CD1c-positive myeloid dendritic cell (primary cell): Measurements from ENCODE around the gene MRPL28.
"Not testable (repeated sequence)": the region's sequence is repeated elsewhere in the genome, so short reads cannot be mapped to it uniquely, and the experiment has no call there.

ENCODE experiments used
- DNase-seq: peaks from one replicate; pipeline ENCODE4 v3.0.0-alpha.2; 2016; ENCODE audit errors: extremely low spot score

MRPL28 gene

DNA sequence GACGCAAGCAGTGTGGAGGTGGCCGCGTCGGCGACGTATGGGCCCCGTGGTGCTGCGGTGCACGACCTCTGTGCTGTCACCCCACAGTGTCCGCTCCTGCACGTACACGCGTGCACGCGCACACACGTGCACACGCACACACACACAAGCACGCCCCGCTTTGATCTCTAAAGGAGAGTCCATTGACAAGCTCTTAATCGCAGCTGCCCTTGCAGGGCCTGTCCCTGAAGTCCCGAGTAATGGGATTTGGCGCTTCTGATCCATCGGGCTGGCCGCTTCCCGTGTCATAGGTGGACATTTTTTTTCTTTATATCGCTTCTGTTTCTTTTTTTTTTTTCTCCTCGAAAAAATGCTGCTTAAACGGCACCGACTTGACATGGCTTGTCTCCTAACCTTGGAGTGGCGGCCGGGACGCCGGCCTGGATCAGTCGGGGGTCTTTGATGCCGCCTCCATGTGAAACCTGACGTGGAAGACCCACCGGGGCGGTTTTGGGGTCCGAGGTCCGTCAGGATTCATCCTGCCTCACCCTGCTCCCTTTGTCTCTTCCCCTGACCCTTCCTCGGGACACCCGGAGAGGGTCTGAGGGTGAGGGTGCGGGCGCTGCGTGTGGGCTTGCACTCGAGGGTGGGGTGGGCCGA is 9.5 kb downstream of the MRPL28 start:
- DNase-seq, result no peak

DNA sequence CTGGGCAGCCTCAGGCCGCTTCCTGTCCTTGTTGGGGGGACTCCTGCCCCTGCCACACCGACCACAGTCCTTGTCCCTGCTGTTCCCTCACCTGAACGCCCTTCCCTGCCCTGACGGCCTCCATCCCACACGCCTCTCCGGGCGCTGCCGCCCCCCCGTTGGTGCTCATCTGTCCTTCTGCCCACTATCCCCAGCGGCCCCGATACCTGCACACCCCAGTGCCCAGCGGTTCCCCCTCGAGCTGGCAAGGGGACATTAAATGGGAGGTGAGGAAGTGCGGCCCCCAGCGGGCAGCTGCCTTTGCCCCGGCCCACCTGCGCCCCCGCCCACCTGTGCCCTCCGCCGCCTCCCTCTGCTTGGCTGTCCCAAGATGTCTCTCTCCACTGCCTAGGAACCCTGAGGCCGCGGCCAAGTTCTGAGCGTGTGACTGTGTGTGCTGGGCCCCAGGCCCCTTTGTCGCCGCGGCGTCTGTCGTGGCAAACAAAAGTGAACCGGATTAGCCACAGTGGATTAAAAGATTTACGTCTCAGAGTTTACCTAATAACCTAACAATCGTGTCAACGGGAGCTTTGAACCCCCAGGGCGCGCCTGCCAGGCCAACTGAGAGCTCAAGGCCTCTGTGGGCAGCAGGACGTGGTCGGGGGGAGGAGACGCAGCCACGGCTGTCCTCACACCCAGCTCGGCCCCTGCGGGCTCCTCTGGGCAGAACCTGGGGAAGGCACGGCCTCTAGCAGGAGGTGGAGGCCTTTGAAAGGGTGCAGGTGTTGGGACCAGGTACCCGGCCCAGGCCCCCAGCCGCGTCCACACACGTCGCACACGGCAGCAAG is 10.3 kb downstream of the MRPL28 start:
- no peak for DNase-seq

DNA sequence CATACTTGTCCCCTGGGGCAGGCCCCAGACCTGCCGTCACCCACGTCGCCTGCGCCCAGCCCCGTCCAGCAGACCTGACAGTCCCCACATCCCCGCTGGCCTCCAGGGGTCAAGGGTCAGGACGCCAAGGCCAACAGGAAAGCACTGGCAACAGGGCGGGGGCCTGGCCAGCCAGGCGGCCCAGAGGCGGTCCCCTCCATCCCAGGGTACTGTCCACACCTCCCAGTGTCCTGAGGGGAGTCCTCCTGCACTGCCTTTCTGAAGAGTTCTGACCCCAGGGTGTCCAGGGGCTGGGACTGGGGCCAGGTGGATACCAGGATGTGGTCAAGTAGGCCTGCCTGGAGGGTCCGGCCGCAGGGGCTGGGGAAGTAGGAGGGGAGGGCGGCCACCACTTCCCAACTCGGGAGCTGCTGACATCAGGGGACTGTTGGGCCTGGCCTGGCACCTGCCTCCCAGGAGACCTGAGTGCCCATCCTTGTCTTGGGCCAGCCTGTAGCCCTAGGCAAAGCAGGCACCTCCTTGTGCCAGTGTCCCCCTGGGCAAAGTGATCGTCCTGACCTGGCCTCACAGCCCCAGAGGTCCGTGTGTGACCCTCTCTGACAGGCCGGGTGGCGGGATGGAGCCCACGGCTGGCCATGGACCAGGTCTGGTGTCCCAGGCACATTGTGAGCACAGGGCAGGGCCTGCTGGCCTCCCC is 11.1 kb downstream of the MRPL28 start:
- no peak for DNase-seq

DNA sequence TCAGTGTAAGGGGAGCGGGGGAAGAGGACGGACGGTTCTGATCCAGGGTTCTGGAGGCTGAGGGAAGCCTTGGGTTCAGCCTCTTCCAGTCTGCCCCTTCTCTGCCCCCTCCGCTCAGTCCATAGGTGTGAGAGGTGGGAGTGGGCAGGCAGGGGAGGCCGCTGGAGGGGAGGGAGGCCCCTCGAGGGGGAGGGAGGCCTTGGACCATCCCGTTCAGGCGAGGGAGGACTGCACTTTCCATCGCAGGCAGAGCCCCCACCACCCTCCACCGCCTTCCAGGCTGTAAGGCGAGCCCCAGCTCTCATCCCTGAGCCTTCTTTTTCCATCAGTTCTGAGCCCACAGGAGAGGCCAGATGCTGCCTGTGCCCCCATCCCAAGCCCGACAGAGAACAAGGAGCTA is 13.6 kb downstream of the MRPL28 start:
- no peak for DNase-seq

DNA sequence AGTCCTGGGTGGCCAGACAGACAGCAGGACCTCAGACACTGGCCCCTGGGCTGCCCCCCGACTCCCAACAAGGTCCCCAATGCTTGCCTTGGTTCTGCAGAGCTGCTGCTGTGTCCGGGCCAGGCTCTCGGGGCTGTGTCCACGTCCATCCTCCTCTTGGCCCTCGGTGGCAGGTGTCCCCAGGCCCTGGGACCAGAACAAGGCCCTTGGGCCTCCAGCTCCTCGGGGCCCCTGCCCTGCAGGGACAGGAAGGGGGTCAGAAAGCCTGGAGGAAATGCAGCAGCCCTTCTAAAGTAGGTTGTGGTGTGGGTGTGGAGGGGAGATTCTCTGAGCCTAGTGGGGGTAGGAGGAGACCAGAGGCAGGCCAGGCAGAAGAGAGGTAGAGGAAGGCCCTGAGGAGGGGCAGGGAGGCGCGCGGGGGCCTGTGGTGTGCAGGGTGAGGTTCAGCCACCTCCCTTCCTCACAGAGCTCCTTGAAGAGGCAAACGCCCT is 15.3 kb downstream of the MRPL28 start:
- DNase-seq, result no peak

DNA sequence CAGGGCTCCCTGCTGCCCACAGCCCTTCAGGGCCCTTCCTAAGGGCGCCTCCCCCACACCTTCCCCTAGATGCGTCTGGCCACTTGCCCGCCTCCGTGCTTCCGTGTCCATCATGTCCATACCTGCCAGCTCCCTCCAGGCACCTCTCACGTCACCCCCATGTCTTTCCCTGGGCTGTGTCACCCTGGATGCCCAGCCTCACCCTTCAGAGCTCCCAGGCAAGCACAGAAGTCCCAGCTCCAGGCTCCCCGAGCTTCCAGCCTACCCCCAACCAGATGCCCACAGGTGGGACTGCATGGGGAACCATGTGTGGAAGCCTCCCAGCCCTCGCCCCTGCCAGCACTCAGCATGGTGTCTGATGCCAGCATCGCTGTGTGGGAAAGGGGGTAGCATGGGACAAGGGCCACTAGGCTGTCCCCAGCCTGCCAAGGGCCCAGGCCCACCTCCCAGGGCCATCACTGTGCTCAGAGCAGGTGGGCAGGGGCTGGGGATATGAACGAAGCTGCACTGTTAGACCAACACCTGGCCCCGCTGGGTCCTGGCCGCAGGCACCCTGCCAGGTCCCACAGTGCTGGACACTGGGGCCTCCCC is 16.0 kb downstream of the MRPL28 start:
- no peak for DNase-seq

DNA sequence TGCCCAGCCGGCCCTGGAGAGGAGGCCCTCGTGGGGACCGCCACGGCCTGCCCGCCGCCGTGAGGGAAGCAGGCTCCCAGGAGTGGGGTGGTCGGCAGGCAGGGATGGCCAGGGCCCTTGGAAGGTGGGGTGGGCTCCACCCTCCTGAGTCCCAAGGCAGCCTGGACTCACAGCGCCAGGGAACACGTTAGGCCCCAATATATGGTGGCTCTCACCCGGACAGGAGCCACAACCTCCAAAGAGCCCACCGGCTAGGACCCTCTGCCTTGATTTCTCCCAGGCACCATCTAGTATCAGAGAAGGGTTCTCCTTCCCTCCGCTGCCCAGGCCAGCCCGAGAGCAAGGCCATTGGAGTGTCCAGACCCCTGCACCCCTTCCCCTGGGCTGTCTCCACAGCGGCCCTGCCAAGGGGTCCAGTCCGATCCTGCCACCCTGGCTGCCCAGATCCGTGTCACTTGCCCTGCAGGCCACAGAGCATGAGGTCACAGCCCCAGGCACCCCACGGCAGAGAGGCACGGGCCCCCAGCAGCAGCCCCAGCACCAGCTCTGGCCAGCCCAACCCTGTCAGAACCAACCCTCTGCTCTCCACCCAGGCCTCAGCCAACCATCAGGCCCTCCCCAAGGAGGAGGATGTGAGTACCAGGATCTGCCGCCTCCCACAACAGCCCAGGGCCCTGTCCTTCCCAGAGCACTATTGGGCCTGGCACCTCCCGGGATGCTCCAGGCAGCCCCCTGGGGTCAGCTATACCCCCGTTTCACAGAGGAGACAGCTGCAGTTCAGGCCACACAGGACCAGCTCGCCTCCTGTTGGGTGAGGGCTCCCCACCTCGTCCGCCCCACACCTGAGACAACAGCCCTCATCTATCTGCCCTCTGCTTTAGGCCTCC is 16.7 kb downstream of the MRPL28 start:
- no peak for DNase-seq

DNA sequence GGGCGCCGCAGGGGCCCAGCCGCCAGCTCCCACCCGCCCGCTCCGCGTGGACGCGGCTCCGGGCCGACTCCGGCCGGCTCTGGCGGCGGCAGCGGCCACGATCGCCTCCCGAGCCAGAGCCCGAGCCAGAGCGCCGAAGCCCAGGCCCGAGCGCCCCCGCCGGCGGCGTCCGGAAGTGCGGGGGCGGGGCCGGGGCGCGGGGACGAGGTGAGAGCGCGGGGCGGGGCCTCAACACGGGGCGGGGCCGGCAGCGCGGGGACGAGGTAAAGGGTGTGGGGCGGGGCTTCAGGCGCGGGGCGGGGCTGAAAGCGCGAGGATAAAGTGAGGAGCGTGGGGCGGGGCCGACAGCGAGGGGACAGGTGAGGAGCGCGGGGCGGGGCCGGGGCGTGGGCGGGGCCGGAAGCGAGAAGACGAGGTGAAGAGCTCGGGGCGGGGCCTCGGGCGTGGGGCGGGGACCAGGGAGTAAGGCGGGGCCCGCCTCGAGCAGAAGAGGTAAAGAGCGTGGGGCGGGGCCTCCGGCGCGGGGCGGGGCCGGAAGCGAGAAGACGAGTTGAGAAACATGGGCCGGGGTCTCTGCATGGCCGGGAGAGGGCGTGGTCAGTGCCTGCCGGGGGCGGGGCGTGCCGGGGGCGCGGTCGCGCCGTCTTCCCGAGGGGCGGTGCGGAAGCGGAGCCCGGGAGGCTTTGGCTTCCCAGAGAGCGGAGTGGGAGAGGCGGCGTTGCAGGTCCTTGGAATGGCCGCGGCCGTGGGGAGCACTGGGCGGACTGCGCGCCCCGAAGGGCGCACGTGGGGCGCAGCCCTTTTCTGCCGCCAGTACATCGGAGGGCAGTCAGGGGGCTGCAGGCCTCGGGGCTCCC is 17.6 kb downstream of the MRPL28 start, which contains the start of gene AXIN1:
TSS of gene AXIN1 (minus strand) at position 177 of the 857 bp plus-strand sequence. CDS start 5,698 bp downstream, outside the sequence.
- DNase-seq, result peak; percentile 98

DNA sequence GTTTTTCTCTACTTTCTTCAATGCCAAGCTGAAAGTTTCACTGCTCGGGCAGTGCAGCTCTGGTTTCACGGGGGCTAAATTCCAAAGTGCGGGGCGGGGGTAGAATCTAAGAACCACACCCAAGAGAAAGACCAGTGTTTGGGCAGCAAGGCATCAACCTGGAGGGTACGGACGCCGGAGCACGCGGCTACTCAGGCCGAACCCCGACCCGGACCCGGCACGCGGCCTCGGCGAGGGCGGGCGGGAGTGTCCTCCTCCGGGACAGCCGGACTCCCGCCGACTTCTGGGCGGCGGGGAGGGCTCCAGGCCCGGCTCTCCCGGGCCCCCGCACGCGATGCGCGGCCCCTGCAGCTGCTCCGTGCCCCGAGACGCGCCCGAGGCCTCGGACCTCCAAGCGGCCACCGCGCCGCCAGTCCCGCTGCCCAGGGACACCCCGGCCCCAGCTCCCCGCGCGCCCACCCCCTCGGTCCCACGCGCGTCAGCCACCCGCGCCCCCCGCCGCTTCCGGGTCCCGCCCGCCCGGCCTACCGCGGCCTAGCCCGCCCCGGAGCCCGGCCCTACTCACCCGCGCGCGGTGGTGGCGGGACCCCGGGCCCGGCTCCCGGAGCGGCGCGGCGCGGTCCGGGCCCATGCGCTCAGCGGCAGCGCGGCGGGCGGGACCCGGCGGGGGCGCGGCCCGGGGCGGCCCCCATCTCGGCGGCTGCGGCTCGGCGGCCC is 18.4 kb downstream of the MRPL28 start:
- DNase-seq, result peak; percentile 47

DNA sequence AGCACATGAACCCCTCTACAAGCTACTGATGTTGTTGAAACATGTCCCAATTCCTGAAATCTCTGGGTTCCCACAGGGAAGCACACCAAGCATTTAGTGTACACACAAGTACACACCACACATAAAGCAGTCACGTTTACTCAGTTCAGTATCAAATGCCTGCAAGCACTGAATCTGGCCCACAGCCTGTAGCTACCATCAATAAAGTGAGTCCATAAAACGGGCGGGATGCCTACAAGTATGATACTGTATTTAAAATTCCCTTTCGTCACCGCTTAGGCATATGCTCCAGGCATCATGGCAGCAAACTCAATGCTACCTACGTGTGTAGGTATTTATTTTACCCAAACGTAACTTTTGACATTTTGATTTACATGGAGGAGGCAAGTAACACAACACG is 20.1 kb downstream of the MRPL28 start:
- DNase-seq, result no peak

DNA sequence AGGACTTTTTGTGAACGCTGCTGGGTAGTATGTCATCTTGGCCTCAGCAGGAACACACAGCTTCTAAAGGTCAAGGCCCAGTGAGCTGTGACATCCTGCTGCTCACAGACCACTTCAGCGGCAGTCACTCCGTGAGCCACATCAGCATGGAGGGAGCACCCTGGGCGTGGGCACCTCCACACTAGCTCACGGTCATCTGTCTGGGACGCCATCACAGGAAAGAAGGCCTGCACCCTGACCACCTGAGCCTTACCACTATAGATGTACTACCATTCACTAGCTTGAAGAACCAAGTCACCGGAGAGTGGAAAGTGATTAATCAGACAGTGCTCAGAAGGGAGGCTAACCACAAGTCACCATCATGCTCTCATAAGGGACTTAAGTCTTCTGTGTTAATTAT is 21.1 kb downstream of the MRPL28 start:
- no peak for DNase-seq

DNA sequence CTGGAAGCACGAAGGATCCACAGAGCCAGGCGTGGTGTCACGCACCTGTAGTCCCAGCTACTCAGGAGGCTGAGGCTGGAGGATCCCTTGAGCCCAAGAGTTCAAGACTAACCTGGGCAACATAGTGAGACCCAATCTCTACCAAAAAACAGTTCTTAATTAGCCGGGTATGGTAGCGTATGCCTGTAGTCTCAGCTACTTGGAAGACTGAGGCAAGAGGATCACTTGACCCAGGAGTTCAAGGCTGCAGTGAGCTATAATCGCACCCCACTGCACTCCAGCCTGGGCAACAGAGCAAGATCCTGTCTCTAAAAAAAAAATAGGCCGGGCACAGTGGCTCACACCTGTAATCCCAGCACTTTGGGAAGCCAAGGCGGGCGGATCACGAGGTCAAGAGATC is 21.8 kb downstream of the MRPL28 start:
- DNase-seq, result not testable (repeated sequence)

DNA sequence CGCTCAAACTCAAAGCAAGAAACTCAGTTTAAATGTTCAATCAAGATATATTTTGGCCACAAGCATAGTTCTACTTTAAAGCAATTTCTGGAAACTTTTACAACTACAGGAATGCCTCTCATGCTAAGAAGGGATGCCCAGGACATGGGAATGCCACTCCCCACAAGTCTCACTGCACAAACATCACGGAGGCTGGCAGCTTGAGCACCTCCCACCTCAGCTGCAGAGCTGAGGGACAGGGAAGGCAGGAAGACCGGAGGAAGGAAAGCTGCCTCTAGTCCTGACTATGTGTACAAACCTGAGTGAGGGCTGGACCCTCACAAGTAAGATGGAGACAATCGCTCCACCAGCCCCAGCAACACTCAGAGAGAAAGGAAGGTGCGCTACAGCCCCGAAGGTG is 23.1 kb downstream of the MRPL28 start:
- DNase-seq, result no peak

DNA sequence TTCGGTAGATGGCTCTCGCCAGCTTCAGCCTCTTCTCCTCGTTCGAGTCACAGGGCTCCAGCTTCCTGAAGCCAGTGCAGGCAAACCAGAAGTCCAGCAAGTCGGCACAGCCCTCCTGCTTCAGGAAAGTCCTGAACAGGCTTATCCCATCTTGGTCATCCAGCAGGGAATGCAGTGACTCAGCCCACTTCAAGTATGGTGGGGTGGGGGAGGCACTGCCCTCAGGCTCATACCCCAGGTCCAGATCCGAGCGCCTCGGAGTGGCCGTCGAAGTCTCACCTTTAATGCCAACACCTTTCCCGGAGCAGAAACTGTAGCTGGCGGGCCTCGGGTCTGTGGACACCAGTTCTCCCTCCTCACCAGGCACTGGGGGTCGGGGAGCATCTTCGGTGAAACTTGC is 23.8 kb downstream of the MRPL28 start:
- no peak for DNase-seq

DNA sequence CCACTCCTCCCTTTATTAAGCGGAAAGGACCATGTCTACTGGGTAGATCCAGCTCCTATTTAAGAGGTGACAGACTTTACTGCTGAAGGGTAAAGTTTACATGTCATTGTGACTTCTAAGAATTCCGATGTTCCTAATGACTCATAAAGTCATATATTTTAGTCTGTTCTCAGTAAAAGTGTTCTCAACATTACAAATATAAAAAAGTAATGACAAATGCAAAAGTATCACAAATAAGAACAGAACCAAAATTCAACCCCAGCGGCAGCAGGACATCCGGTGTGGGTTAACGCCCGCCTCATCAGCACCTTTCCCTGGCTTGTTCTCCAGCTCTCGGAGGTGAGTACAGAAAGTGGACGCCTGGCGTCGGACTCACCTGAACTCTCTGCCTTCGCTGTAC is 24.6 kb downstream of the MRPL28 start:
- DNase-seq, result no peak

DNA sequence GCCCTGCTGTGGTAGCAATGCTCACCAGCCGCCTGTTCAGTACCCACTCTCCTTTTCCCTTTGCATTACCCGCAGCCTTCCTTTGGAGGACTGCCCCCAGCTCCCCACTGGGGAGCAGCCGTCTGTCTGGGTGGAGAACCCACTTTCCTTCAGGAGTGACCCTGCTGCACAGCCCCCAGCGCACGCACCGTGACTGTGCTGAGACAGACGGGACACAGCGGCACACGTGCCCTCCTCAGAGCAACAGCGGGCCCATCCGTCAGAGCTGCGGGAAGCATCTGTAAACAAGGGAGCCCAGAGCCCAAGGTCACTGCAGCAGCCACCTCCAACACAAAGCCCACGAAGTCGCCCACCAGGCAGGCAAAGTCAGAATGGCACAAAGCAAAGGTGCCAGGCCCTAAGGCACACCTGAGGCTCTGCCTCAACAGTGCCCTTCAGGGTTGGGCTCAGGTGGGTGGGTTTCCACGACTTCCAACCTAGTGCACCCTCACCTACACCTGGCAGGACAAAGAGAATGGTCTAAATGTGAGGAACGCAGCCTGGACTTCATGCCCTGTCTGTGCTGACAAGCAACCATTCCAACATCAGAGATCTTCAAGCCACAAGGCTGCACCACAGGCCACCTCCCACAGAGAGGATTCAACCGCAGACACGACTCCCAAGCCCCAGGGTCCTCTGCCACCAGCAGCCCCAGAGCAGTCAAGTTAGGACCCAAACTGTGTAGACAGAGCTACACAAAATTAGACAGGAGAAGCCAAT is 27.7 kb downstream of the MRPL28 start:
- no peak for DNase-seq

DNA sequence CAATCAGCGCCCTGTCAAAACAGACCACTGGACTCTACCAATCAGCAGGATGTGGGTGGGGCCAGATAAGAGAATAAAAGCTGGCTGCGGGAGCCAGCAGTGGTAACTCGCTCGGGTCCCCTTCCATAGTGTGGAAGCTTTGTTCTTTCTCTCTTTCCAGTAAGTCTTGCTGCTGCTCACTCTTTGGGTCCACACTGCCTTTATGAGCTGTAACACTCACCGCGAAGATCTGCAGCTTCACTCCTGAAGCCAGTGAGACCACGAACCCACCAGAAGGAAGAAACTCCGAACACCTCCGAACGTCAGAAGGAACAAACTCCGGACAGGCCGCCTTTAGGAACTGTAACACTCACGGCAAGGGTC is 28.4 kb downstream of the MRPL28 start:
- DNase-seq, result not testable (repeated sequence)

DNA sequence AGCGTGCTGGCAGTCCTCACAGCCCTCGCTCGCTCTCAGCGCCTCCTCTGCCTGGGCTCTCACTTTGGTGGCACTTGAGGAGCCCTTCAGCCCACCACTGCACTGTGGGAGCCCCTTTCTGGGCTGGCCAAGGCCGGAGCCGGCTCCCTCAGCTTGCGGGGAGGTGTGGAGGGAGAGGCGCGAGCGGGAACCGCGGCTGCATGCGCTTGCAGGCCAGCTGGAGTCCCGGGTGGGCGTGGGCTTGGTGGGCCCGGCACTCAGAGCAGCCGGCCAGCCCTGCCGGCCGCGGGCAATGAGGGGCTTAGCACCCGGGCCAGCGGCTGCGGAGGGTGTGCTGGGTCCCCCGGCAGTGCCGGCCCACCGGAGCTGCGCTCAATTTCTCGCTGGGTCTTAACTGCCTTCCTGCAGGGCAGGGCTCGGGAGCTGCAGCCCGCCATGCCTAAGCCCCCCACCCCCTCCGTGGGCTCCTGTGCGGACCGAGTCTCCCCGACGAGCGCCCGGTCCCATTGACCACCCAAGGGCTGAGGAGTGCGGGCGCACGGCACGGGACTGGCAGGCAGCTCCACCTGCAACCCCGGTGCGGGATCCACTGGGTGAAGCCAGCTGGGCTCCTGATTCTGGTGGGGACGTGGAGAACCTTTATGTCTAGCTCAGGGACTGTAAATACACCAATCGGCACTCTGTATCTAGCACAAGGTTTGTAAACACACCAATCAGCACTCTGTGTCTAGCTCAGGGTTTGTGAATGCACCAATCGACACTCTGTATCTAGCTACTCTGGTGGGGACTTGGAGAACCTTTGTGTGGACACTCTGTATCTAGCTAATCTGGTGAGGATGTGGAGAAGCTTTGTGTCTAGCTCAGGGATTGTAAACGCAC is 29.0 kb downstream of the MRPL28 start:
- not testable (repeated sequence) for DNase-seq
